Stimulated activated CD4-positive, alpha-beta T cell treated with anti-CD3 and anti-CD28 coated beads, Interleukin-12 subunit alpha, Interleukin-12 subunit beta, amount 100 ng/mL, for 24 hours (primary cell): ENCODE measurements around the gene SEPTIN11.

Experiments
- DNase-seq, 2 experiments: peaks; one replicate each; pipeline ENCODE4 v3.0.0-alpha.2; 2020; ENCODE audit warnings: low read depth in 2 of 2

Gene SEPTIN11

GRCh38 chr4:76980261-76980660, 30.7 kb downstream of the SEPTIN11 start:
- DNase-seq, result no peak

GRCh38 chr4:76981644-76982043, 32.1 kb downstream of the SEPTIN11 start:
- DNase-seq, result no peak

GRCh38 chr4:76982638-76983584, 33.4 kb downstream of the SEPTIN11 start:
- no peak for DNase-seq

- no peak for DNase-seq
These were observed 34.6 kb downstream of the SEPTIN11 start for GRCh38 chr4:76984127-76984526.

GRCh38 chr4:76984788-76985211, 35.2 kb downstream of the SEPTIN11 start:
- no peak for DNase-seq

GRCh38 chr4:76987153-76987591, 37.6 kb downstream of the SEPTIN11 start:
- no peak for DNase-seq

GRCh38 chr4:76987685-76988084, 38.1 kb downstream of the SEPTIN11 start:
- no peak for DNase-seq

- DNase-seq, result peak in 1 of 2 experiments; percentile 20
These were observed 40.0 kb downstream of the SEPTIN11 start for GRCh38 chr4:76989391-76990061.

GRCh38 chr4:76990288-76991080, 40.9 kb downstream of the SEPTIN11 start:
- no peak for DNase-seq

GRCh38 chr4:76991161-76991660, 41.7 kb downstream of the SEPTIN11 start:
- no peak for DNase-seq

- DNase-seq, result peak; percentile 8
These were observed 44.5 kb downstream of the SEPTIN11 start for GRCh38 chr4:76993787-76994641.

- DNase-seq, result no peak
These were observed 46.2 kb downstream of the SEPTIN11 start for GRCh38 chr4:76995776-76996175.

GRCh38 chr4:76996445-76996844, 46.9 kb downstream of the SEPTIN11 start:
- no peak for DNase-seq

GRCh38 chr4:76997077-76997476, 47.5 kb downstream of the SEPTIN11 start:
- no peak for DNase-seq

- DNase-seq, result no peak
These were observed 48.0 kb downstream of the SEPTIN11 start for GRCh38 chr4:76997532-76997931.

GRCh38 chr4:76998251-76998901, 48.8 kb downstream of the SEPTIN11 start:
- DNase-seq, result no peak
